ENCODE data around the gene MANSC4.

- TF ChIP-seq CTCF (conservative IDR thresholded peaks at IDR 0.05) (no peak), ZFX (IDR thresholded peaks at IDR 0.05) (no peak)
These were observed 10.1 kb upstream of the MANSC4 start for GRCh38 chr12:27790179-27790578.

Data from C4-2B (cell line).